Keratinocyte (primary cell): ENCODE results near the gene AOAH. TPM values are rescaled to one million over a fixed set of nuclear protein-coding genes. Genes with fewer than 3 reads are reported as not detected.

ENCODE experiments used
- DNase-seq: peaks from one replicate; pipeline ENCODE4 v3.0.0-alpha.2; 2011; ENCODE audit warnings: low read depth, missing footprints, low spot score
- FAIRE-seq: peaks from 2 replicates; lab custom pipeline; 2011; peaks lifted over from hg19 to GRCh38; lab: Jason Lieb, UNC
- H2AFZ ChIP-seq: 2 replicates; pipeline ENCODE4 v1.6.0; 2012; ENCODE audit warnings: low read length, control low read depth, inconsistent platforms; ENCODE audit not compliant: control insufficient read depth
- H3K27ac ChIP-seq: 2 replicates; pipeline ENCODE4 v1.5.1; 2011; ENCODE audit warnings: low read length; ENCODE audit not compliant: control insufficient read depth, insufficient read depth
- H3K27me3 ChIP-seq: 3 replicates; pipeline ENCODE4 v1.6.0; 2011; ENCODE audit warnings: low read length; ENCODE audit not compliant: control insufficient read depth, insufficient read depth; ENCODE audit errors: extremely low read depth
- H3K36me3 ChIP-seq, 2 experiments: 2 replicates in 1 of 2; 3 replicates in 1 of 2; pipeline ENCODE4 v1.5.1; 2011; ENCODE audit warnings: low read length in 2 of 2, mild to moderate bottlenecking in 1 of 2; ENCODE audit not compliant: control insufficient read depth in 2 of 2, insufficient read depth in 2 of 2; ENCODE audit errors: extremely low read depth in 1 of 2
- H3K4me1 ChIP-seq: 3 replicates; pipeline ENCODE4 v1.5.1; 2011; ENCODE audit warnings: low read length; ENCODE audit not compliant: control insufficient read depth, insufficient read depth; ENCODE audit errors: extremely low read depth
- H3K4me2 ChIP-seq: 3 replicates; pipeline ENCODE4 v1.6.0; 2011; ENCODE audit warnings: low read depth, low read length; ENCODE audit not compliant: control insufficient read depth, insufficient read depth; ENCODE audit errors: extremely low read depth
- H3K4me3 ChIP-seq, 3 experiments: fragments of 200-600 bp in 1 of 3; sonication (generic) in 1 of 3; 2 replicates in 2 of 3; 3 replicates in 1 of 3; pipeline ENCODE4 v1.5.1; 2011 to 2016; ENCODE audit warnings: low read length in 3 of 3, mild to moderate bottlenecking in 3 of 3, control low read depth in 2 of 3, inconsistent platforms in 1 of 3, low read depth in 1 of 3, mixed read lengths in 1 of 3, mixed run types in 1 of 3, moderate library complexity in 1 of 3; ENCODE audit not compliant: control insufficient read depth in 2 of 3, insufficient read depth in 2 of 3; ENCODE audit errors: extremely low read depth in 1 of 3
- H3K79me2 ChIP-seq: 2 replicates; pipeline ENCODE4 v1.6.0; 2012; ENCODE audit warnings: low read length; ENCODE audit not compliant: control insufficient read depth, insufficient read depth
- H3K9ac ChIP-seq: 3 replicates; pipeline ENCODE4 v1.6.0; 2011; ENCODE audit warnings: low read length; ENCODE audit not compliant: control insufficient read depth, insufficient read depth; ENCODE audit errors: extremely low read depth
- H3K9me1 ChIP-seq: 3 replicates; pipeline ENCODE4 v1.6.0; 2011; ENCODE audit warnings: low read length; ENCODE audit not compliant: control insufficient read depth, insufficient read depth; ENCODE audit errors: extremely low read depth
- H3K9me3 ChIP-seq: 2 replicates; pipeline ENCODE4 v1.5.1; 2012; ENCODE audit warnings: low read depth, low read length; ENCODE audit not compliant: control insufficient read depth
- H4K20me1 ChIP-seq: 3 replicates; pipeline ENCODE4 v1.6.0; 2011; ENCODE audit warnings: low read length; ENCODE audit not compliant: control insufficient read depth, insufficient read depth; ENCODE audit errors: extremely low read depth
- CTCF ChIP-seq, 3 experiments: IDR thresholded peaks in 1 of 3; conservative IDR thresholded peaks in 1 of 3; optimal IDR thresholded peaks in 1 of 3; 2 replicates in 2 of 3; 3 replicates in 1 of 3; pipeline versions ENCODE3 to v1.5.1; 2011; ENCODE audit warnings: low read length in 3 of 3, mild to moderate bottlenecking in 3 of 3, moderate library complexity in 2 of 3, control low read depth in 1 of 3, inconsistent platforms in 1 of 3; ENCODE audit not compliant: insufficient read depth in 2 of 3; ENCODE audit errors: extremely low read depth in 1 of 3
- EZH2 ChIP-seq: IDR thresholded peaks from one replicate; pipeline ENCODE4 v1.6.1; 2012; ENCODE audit warnings: inconsistent platforms, mild to moderate bottlenecking, low read length, moderate library complexity
- dilution Hi-C: fragments of 300-500 bp; cut with MboI; formaldehyde crosslinking; loops from one replicate; pipeline ENCODE4 v1.7.0; 2020; ENCODE audit warnings: low sequenced_read_pairs; ENCODE audit not compliant: extremely low pct_ligation_motif_present
- polyA plus RNA-seq, 5 experiments: library from polyadenylated mRNA; depleted of rRNA in 3 of 5; stranded (reverse) in 3 of 5; stranded (forward) in 1 of 5; unstranded in 1 of 5; fragments of >200 nt; gene quantifications; 1 replicate in 1 of 5; 2 replicates in 3 of 5; 3 replicates in 1 of 5; pipeline versions ENCODE4 v1.2.1 to v1.2.3, GENCODE V29; 2011 to 2012; ENCODE audit warnings: missing spikeins in 2 of 5, low read depth in 1 of 5, low replicate concordance in 1 of 5

Gene AOAH
- polyA plus RNA-seq, 1 donor (not counting 4 experiments of a cell fraction or from before 2014, with no cell fraction given) = 0.43 TPM

GRCh38 chr7:36514289-36515243 lies 209.7 kb downstream of the AOAH start:
- Histone ChIP-seq H2AFZ (no peak overlapping the region), H3K36me3 (no peaks in the 10 kb centered on the region), H3K4me2 (no peak overlapping the region), H3K9me1 (no peaks in the 10 kb centered on the region), H3K9ac (no peak overlapping the region), H3K27me3 (no peaks in the 10 kb centered on the region), H3K4me1 (peaks cover 7% of the 10 kb centered on the region), H3K79me2 (no peaks in the 10 kb centered on the region), H3K4me3 (no peak overlapping the region), H3K27ac (no peak overlapping the region), H4K20me1 (no peaks in the 10 kb centered on the region), H3K9me3 (no peaks in the 10 kb centered on the region)
- DNase-seq (no peak), FAIRE-seq (peak; percentile 13)
- TF ChIP-seq EZH2 (no peak), CTCF (optimal IDR thresholded peaks at IDR 0.05 in 1 of 3, IDR thresholded peaks at IDR 0.05 in 1 of 3, conservative IDR thresholded peaks at IDR 0.05 in 1 of 3; ENCODE audit: extremely low read depth in 1 of 3, insufficient read depth in 2 of 3, low read length in 3 of 3) (no peak)
- dilution Hi-C loops = no loop called here

- DNase-seq = no peak
- dilution Hi-C loops = no loop called here
- TF ChIP-seq CTCF (optimal IDR thresholded peaks at IDR 0.05 in 1 of 3, IDR thresholded peaks at IDR 0.05 in 1 of 3, conservative IDR thresholded peaks at IDR 0.05 in 1 of 3; ENCODE audit: extremely low read depth in 1 of 3, insufficient read depth in 2 of 3, low read length in 3 of 3) = no peak
- no peak for TF ChIP-seq EZH2
- H3K4me2 ChIP-seq = no peak overlapping the region
- no peak for FAIRE-seq
- no peaks in the 10 kb centered on the region for H3K27me3 ChIP-seq
- no peaks in the 10 kb centered on the region for H3K36me3 ChIP-seq
- peaks cover 7% of the 10 kb centered on the region for H3K4me1 ChIP-seq
- H3K9me1 ChIP-seq = no peaks in the 10 kb centered on the region
- no peak overlapping the region for H2AFZ ChIP-seq
- H3K4me3 ChIP-seq = no peak overlapping the region
- H4K20me1 ChIP-seq = no peaks in the 10 kb centered on the region
- no peak overlapping the region for H3K9ac ChIP-seq
- H3K9me3 ChIP-seq = no peaks in the 10 kb centered on the region
- H3K27ac ChIP-seq = no peak overlapping the region
- no peaks in the 10 kb centered on the region for H3K79me2 ChIP-seq
Measured at GRCh38 chr7:36513393-36513792, 210.9 kb downstream of the AOAH start.
